Aorta (tissue), 5 donors: ENCODE data around the gene KLHL30. TPM values are rescaled to one million over a fixed set of nuclear protein-coding genes. Genes with fewer than 3 reads are reported as not detected.
A peak's percentile ranks its signal among the peaks of the same experiment; 100 is the strongest.

ENCODE experiments used
- ATAC-seq: fragments of 200-7000 bp; cut with Tn5 transposase; one replicate; pipeline ENCODE4 v1.9.1; 2022; ENCODE audit warnings: moderate library complexity; ENCODE audit not compliant: low FRiP score
- DNase-seq, 2 donors: peaks; one replicate each; pipeline ENCODE4 v3.0.0-alpha.2; 2020
- H3K27ac ChIP-seq, 2 donors: one replicate each; pipeline ENCODE4 v1.5.1; 2013; ENCODE audit warnings: low read length in 2 of 2, mild to moderate bottlenecking in 2 of 2, moderate library complexity in 2 of 2, control low read depth in 1 of 2, inconsistent platforms in 1 of 2, low read depth in 1 of 2
- H3K27me3 ChIP-seq, 2 donors: one replicate each; pipeline ENCODE4 v1.6.1; 2013; ENCODE audit warnings: control low read depth in 1 of 2, low read length in 1 of 2, mild to moderate bottlenecking in 1 of 2, moderate library complexity in 1 of 2; ENCODE audit not compliant: insufficient read depth in 2 of 2, control insufficient read depth in 1 of 2
- H3K36me3 ChIP-seq, 2 donors: one replicate each; pipeline ENCODE4 v1.6.1; 2013; ENCODE audit warnings: control low read depth in 1 of 2, low read length in 1 of 2, mild to moderate bottlenecking in 1 of 2; ENCODE audit not compliant: insufficient read depth in 2 of 2, control insufficient read depth in 1 of 2
- H3K4me1 ChIP-seq, 2 donors: one replicate each; pipeline ENCODE4 v1.6.1; 2013; ENCODE audit warnings: low read length in 2 of 2, control low read depth in 1 of 2, mild to moderate bottlenecking in 1 of 2, moderate library complexity in 1 of 2; ENCODE audit not compliant: insufficient read depth in 2 of 2, control insufficient read depth in 1 of 2
- H3K4me3 ChIP-seq, 2 donors: one replicate each; pipeline ENCODE4 v1.5.1; 2013; ENCODE audit warnings: low read length in 2 of 2, control low read depth in 1 of 2, mild to moderate bottlenecking in 1 of 2
- H3K9me3 ChIP-seq: one replicate; pipeline ENCODE4 v1.6.1; 2013; ENCODE audit warnings: mild to moderate bottlenecking, low read length; ENCODE audit not compliant: control insufficient read depth
- WGBS, 2 donors: extraction: QIAGEN DNeasy Blood & Tissue Kit; methylation state at CpG; one replicate each; pipeline ENCODE4 v1.1.7; 2013; 5-methylcytosine and 5-hydroxymethylcytosine counted together
- intact Hi-C, 2 donors: fragments of 100-400 bp; cut with DNase I; formaldehyde crosslinking; loops; one replicate each; pipeline versions ENCODE4 v1.14.2 to v1.15.0; 2022
- polyA plus RNA-seq, 2 donors: library from polyadenylated mRNA; stranded (reverse); fragments of 200-250 nt; gene quantifications; one replicate each; pipeline ENCODE4 v1.2.3, GENCODE V29; 2013
- total RNA-seq, 2 donors: library from RNA; stranded (reverse); fragmentation: NEBNext Ultra II Directional; extraction: Animal tissue kit (Norgen Biotek cat#: 25700); gene quantifications; one replicate each; pipeline ENCODE4 v1.2.1, GENCODE V29; 2021
- donor health status: healthy with polysubstance abuse.
- donor health status: Bipolar disorder and iron deficiency.
- donor health status: DM: no; HTN: no; CAD: no.
- donor health status: DM: no; HTN: no; CAD: no.
- donor health status: DM: yes; HTN: yes; CAD: no.

Gene KLHL30
- total and polyA plus RNA-seq, 4 donors: 3.5 to 9.0 (median 6.7) TPM

GRCh38 chr2:238101891-238102841 is 36.3 kb upstream of the KLHL30 start:
- Histone ChIP-seq H3K27ac (no peak overlapping the region), H3K4me3 (no peak overlapping the region), H3K36me3 (no peaks in the 10 kb centered on the region), H3K27me3 (no peaks in the 10 kb centered on the region), H3K4me1 (no peaks in the 10 kb centered on the region), H3K9me3 (no peaks in the 10 kb centered on the region)
- ATAC-seq (no peak), DNase-seq (peak; percentile 42 to 66)
- intact Hi-C loops: no loop called here
- 88 to 90% methylated on average over 30 of the region's 30 CpGs for WGBS, 2 donors

GRCh38 chr2:238102865-238103264 is 35.6 kb upstream of the KLHL30 start:
- ATAC-seq (no peak), DNase-seq (no peak)
- Histone ChIP-seq H3K27me3 (no peaks in the 10 kb centered on the region), H3K36me3 (no peaks in the 10 kb centered on the region), H3K4me1 (no peaks in the 10 kb centered on the region), H3K27ac (no peak overlapping the region), H3K9me3 (no peaks in the 10 kb centered on the region), H3K4me3 (no peak overlapping the region)
- intact Hi-C loops: no loop called here
- WGBS, 2 donors: 88 to 89% methylated on average over 10 of the region's 10 CpGs

- no peak overlapping the region for H3K27ac ChIP-seq
- no peaks in the 10 kb centered on the region for H3K4me1 ChIP-seq
- no peak for ATAC-seq
- DNase-seq: peak in 1 of 2 donors; percentile 29
- no peaks in the 10 kb centered on the region for H3K9me3 ChIP-seq
- H3K4me3 ChIP-seq: no peak overlapping the region
- no peaks in the 10 kb centered on the region for H3K36me3 ChIP-seq
- intact Hi-C loops: no loop called here
- no peaks in the 10 kb centered on the region for H3K27me3 ChIP-seq
- WGBS, 2 donors: 90 to 93% methylated on average over 18 of the region's 18 CpGs
Observed at GRCh38 chr2:238103465-238104225, 34.8 kb upstream of the KLHL30 start.

- intact Hi-C loops: no loop called here
- no peaks in the 10 kb centered on the region for H3K36me3 ChIP-seq
- WGBS, 2 donors: 90 to 92% methylated on average over 14 of the region's 14 CpGs
- no peaks in the 10 kb centered on the region for H3K9me3 ChIP-seq
- no peak overlapping the region for H3K27ac ChIP-seq
- DNase-seq (peak; percentile 21 to 71), ATAC-seq (no peak)
- no peaks in the 10 kb centered on the region for H3K27me3 ChIP-seq
- no peaks in the 10 kb centered on the region for H3K4me1 ChIP-seq
- no peak overlapping the region for H3K4me3 ChIP-seq
Observed at GRCh38 chr2:238104226-238104690, 34.2 kb upstream of the KLHL30 start.

GRCh38 chr2:238104691-238105371 is 33.6 kb upstream of the KLHL30 start:
- 93 to 95% methylated on average over 21 of the region's 21 CpGs for WGBS, 2 donors
- intact Hi-C loops: no loop called here
- Histone ChIP-seq H3K27ac (no peak overlapping the region), H3K27me3 (no peaks in the 10 kb centered on the region), H3K4me1 (no peaks in the 10 kb centered on the region), H3K36me3 (no peaks in the 10 kb centered on the region), H3K4me3 (no peak overlapping the region), H3K9me3 (no peaks in the 10 kb centered on the region)
- ATAC-seq (no peak), DNase-seq (peak in 1 of 2 donors; percentile 33)

GRCh38 chr2:238105506-238106338 is 32.7 kb upstream of the KLHL30 start:
- ATAC-seq (no peak), DNase-seq (peak; percentile 37 to 66)
- no peaks in the 10 kb centered on the region for H3K4me1 ChIP-seq
- no peak overlapping the region for H3K27ac ChIP-seq
- H3K9me3 ChIP-seq: no peaks in the 10 kb centered on the region
- WGBS, 2 donors: 93 to 94% methylated on average over 27 to 28 of the region's 28 CpGs
- no peaks in the 10 kb centered on the region for H3K36me3 ChIP-seq
- intact Hi-C loops: no loop called here
- H3K4me3 ChIP-seq: no peak overlapping the region
- no peaks in the 10 kb centered on the region for H3K27me3 ChIP-seq

- ATAC-seq: no peak
- peak in 1 of 2 donors; percentile 29 for DNase-seq
- Histone ChIP-seq H3K9me3 (no peaks in the 10 kb centered on the region), H3K4me1 (no peaks in the 10 kb centered on the region), H3K27me3 (no peaks in the 10 kb centered on the region), H3K4me3 (no peak overlapping the region), H3K27ac (no peak overlapping the region), H3K36me3 (no peaks in the 10 kb centered on the region)
- intact Hi-C loops: no loop called here
- 82 to 85% methylated on average over 13 of the region's 13 CpGs for WGBS, 2 donors
Observed at GRCh38 chr2:238106339-238106697, 32.1 kb upstream of the KLHL30 start.
